Forelimb muscle (tissue), 1 donor: Measurements from ENCODE around the gene PDGFC. TPM values are rescaled to one million over a fixed set of nuclear protein-coding genes. Genes with fewer than 3 reads are reported as not detected.
"Not testable (repeated sequence)": the region's sequence is repeated elsewhere in the genome, so short reads cannot be mapped to it uniquely, and the experiment has no call there.

Experiments
- DNase-seq: peaks from one replicate; pipeline ENCODE4 v3.0.0-alpha.2; 2013; ENCODE audit warnings: low read depth
- polyA plus RNA-seq: library from polyadenylated mRNA; unstranded; fragments of 120-200 nt; gene quantifications from one replicate; pipeline ENCODE4 v1.2.1, GENCODE V29; 2013; ENCODE audit not compliant: insufficient read length

Gene PDGFC
- polyA plus RNA-seq, 1 donor = 26.3 TPM

DNA sequence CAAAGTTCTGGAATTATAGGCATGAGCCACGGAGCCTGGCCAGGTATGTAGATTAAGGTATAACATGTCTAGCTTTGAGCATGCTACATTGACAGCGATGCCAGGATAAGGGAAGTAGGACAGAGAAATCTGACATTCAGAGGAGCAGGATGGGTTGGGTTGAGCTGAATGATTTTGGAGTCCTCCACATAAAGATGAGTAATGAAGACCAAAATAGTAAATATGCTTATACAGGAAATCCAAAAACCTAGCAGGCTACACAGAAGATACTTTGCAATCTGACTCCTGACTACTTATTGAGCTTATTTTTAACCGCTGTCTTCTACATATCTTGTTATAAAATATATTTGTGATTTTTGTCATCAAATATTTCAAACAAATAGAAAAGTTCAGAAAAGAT lies 69.7 kb downstream of the PDGFC start:
- no peak for DNase-seq

DNA sequence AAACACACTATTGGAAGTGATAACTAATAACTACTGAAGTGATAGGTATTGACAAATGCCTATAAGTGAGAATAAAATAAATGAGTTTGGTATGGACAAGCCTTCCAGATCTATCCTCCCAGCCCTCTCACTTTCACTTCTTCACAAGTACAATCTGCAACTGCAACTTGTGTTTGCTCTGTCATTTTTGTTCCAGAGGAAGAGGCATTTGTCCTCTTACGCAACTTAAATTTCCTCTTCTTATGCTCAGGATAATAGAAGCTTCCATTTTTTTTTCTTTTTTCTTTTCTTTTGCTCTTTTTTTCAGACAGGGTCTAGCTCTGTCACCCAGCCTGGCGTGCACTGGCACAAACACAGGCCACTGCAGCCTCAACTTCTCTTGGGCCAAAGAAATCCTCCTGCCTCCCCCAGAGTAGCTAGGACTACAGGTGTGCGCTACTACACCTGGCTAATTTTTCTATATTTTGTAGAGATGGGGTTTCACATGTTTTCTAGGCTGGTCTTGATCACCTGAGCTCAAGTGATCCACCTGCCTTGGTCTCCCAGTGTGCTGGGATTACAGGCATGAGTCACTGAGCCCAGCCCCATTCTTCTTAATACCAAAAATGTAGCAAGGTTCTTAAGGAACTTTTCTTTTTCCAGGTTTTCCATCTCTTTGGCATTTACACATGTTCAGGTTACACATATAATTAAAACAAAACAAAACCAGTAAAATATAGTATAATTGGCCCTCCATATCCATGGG lies 73.1 kb downstream of the PDGFC start:
- DNase-seq = no peak

DNA sequence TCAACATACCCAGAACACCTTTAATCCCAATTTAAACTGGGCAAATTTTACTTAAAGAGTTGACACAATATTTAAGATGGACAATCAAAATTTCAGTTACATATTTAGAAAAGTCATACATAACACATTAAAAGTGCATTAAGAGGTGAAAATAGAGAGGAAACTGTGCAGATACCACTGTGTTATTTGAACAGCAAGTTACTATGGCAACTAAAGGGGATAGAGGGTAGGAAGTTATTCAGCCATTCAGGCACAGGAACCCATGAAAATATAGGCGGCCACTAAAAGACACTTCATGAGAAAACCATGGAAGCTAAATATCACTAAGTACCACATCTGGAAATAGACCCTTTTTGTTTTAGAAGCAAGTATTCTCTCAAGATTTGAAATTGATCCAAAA lies 75.1 kb downstream of the PDGFC start:
- DNase-seq = no peak

DNA sequence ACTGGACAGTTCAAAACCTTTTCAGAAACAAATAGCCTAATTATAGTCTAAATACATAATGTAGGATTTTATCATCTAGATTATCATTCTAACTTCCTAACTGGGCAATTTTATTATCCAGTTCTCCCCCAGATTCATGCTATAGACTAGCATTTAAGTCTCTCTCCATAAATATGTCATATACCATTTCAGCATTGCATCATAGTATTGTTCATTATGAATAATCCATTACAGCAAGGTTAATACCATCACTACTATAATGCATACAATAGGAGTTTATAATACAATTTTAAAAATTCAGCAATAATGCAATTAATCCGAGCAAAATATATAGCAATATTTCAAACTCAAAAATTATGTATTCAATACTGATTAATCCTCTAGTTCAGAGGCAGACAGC lies 77.4 kb downstream of the PDGFC start:
- DNase-seq = no peak

DNA sequence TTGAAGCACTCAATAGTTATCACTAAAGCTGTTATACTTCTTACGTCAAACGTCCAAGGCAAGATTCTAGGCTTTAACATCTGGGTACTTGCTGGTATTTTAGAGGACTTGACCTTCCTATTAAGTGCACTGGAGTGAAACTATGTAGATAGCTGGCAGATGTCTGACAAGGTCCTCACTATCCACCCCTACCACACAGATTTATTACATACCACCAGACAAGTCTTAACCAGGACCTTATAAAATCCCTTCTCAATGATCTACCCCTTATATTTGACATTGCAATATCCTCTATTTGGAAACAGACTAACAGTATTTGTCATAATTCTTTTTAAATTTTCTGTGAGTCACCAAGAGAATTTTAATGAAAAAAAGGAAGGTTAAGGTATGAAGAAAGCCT lies 78.8 kb downstream of the PDGFC start:
- no peak for DNase-seq

DNA sequence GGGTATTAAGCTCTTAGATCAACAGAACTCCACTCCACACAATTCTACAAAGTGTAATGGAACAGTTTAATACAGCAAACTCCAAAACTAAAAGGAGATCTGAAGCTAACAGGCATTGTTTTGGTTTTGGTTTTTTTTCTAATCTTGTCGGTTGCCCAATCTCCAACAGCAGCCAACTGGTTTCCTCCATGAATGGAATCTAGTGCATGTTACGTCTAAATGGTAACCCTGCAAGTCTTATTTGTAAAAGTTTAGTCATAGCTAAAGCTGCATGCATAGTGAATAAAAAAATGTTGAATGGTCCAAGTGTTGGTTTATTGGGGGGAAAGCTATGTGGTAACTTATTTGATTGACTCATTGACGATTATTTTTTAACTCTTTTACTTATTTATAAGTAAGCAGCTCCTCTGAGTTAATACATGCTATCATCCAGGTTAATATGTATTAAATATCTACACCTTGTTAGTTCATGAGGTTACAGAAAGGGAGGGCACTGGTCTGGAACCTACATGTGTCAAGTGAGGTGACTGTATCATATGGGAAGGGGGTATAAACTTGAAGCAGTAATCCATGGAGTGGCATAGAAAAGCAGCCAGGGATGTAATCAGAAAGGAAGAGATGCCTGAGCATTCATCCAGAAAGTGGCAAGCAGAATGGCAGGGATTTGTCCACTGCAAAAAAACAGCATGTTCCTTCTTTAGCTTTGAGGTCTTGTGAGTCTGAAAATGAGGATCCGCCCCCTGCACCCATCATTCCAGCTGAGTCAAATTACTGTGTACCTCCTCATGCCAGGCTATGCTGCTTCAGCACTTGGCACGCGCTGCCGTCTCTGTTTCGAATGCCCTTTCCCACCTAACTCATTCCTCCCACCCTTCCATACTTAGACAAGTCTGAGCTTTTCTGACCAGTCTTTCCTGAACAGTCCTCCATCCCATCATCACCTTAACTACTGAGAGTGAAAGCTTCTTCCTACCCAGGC lies 81.7 kb downstream of the PDGFC start:
- DNase-seq = no peak

DNA sequence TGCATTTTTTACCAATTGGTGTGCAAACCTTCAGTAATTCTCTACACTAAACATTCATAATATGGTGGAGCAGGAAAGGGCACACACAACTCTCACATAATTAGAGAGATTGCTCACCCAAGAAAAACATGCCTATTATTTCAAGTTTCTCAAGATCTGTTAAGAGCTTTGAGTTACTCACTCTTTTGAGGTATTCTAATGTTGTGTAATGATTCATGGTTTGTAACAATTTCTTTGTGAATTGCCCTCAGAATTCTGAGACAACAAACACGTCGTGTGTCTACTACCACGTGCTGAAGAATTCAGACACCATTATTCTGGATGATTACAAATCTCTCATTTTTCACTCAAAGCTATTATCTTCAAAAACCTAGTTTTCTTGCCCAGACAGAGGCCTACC lies 82.8 kb downstream of the PDGFC start:
- DNase-seq = no peak

DNA sequence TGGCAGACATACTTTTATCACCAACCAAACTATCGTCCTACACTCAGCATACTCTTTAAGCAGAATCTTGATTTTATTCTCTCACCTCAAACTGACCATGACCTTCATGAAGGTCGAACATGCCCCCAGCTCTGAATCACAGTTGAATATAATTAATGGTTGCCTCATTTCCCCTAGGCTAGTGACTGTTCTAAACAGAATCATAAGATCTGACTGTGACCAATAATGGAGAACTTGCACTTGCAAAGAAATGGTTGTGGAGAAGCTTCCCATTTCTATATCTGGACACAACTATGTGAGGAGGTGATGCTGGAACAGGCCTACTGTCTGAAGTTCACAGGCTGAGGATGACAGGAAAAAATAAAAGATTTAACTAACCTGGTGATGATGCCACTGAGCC lies 85.1 kb downstream of the PDGFC start:
- no peak for DNase-seq

DNA sequence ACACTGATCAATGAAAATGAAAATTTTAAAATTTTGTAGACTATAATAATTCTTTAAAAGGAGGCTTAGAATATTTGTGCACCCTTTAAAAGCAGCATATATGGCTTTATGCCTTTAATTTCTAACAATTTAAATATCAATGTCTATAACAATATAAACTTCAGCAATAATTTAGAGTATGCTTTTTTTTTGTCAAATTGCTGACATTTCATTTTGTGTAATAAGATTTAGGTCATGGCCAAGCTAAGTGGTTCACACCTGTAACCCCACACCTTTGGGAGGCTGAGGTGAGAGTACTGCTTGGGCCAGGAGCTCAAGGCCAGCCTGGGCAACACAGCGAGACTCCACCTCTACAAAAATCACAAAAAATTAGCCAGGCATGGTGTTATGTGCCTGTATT lies 86.2 kb downstream of the PDGFC start:
- DNase-seq = no peak

DNA sequence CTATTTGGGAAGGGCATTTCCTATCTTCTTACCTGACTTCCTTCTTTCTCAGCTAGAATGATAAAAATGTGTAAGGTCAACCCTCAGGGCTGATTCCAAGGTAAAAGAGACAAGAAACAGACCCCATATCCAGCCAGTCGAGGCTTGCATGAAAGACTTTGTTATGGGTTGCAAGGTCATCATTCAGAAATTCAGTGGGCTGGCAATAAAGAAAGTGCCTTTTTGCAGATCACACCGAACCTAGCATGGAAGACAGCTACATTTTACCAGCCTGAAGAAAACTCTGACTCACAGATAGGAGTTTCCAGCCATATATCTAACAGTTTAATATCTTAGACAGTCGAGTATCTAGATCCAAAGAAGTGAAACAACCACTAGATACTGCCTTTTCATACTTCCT lies 87.4 kb downstream of the PDGFC start:
- no peak for DNase-seq

DNA sequence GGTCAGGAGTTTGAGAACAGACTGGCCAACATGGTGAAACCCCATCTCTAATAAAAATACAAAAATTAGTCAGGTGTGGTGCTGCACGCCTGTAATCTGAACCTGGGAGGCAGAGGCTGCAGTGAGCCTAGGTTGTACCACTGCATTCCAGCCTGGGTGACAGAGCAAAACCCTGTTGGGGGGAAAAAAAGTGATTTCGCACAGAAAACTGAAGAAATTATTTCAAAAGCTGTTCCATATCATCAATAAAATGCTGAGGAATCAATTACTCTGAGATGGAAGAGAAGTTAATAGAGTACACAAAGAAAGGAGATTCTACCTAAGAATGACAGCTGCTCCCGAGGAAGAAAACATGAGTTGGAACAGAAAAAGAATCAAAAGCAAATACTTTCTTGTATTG lies 95.9 kb downstream of the PDGFC start:
- DNase-seq = no peak

DNA sequence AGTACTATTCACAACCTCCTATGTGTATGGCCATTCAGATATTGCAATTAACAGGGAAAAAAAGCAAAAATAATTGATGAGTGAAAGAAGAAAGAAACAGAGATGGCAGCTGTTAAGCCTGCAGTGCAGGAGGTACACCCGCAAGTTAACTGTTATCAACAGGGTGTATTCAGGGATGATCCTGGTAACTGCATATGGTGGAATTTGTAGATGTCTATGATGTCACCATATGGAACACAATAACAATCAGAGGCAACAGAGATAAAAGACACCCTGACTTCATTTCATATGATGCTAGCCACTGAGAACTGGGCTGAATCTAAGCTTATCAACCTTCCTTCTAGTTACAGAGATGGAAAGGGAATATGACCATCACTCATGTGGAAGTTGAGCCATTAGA lies 96.5 kb downstream of the PDGFC start:
- DNase-seq = no peak

DNA sequence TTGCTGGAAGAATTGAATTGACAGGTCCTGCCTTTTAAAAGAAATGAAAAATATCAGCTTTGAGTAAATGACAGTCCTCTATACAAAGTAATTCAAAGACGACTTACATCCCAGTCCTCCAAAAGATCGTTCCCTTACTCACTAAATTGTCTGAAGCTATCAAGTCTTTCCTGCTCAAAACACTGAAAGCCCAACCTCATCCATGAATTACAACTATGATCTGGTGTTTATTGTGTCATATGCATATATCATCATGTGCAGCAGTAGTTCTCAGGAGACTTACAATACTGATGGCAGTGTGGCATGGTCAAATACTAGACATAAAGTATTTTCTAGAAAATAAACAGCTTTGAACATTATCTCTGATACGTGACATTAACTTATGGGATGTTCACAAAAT lies 97.8 kb downstream of the PDGFC start:
- no peak for DNase-seq

DNA sequence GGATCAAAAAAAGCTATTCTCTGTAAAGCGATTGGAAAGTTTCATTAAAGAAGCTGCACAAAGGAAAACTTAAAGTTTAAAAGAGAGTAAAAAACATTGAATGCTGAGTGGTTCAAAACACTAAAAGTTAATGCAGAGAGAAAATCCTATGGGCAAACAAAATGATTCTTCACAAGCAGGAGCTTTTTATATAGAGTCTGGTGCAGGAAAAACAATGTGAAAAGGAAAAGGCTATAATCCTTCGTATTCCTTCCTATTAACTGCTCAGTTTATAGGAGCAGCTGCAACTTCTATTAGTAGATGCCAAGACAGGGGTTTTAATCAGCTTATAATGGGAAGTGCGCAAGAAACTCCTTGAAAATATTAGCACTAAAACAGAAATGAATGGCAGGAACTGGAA lies 100.7 kb downstream of the PDGFC start:
- no peak for DNase-seq

DNA sequence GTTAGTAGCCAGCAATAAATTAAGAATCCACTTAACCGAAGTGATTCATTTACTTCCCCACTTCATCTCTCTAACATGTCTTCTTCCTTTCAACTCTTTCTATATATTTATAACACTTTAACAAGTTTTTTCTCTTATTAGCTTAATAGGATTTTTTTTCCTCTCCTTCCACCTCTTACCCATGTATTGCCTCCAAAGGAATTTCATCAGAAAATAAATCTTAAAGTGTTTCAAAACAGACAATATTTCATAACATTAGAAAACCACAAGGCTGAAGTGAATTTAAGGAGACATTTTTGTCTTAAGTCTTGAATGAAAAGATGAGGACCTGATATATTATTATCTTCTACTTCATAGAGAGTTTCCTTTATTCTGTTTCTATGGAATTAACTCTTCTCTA lies 101.5 kb downstream of the PDGFC start:
- DNase-seq = no peak

DNA sequence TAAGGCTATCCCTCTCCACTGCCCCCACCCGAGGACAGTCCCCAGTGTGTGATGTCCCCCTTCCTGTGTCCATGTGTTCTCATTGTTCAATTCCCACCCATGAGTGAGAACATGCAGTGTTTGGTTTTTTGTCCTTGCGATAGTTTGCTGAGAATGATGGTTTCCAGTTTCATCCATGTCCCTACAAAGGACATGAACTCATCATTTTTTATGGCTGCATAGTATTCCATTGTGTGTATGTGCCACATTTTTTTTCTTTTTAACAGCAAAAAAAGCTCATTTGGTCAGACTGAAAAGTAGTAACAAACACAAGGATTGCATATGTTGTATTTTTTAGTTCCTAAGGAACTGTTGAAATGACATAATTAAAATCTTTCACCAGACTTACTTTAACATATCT lies 105.5 kb downstream of the PDGFC start:
- not testable (repeated sequence) for DNase-seq

DNA sequence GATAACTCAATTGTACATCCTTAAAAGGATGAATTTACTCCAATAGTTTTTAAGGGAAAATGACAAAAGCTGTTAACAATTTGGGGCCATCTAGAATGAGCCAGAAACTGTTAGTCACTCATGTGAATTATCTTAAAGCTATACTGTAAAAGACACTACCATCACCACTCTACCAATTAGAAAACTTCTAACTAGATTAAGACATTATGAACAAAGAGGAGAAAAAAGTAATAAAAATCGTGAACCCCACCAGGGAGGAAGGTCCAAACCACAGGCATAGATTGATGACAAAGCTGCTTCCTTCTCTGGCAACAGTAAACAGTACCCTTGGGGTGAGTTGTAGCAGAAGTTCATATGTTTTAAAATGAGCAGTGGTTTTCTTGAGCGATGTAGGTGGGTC lies 106.1 kb downstream of the PDGFC start:
- DNase-seq = no peak

DNA sequence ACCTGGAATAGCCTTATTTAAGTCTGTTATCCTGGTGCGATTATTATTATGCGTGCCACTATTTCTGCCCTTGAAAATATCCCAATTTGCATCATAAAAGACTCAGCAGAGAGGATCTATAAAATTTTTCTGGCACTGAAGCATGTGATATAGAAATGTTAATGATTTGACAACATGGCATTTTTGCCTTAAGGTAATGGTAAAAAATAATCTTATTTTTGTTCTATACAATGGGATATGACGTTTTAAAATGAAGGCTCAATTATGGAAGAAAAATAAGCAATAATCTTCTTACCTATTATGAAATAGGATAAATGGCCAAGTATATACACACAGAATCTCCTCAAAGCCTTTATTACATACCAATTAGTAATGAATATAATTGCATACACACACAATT lies 113.5 kb downstream of the PDGFC start:
- no peak for DNase-seq

DNA sequence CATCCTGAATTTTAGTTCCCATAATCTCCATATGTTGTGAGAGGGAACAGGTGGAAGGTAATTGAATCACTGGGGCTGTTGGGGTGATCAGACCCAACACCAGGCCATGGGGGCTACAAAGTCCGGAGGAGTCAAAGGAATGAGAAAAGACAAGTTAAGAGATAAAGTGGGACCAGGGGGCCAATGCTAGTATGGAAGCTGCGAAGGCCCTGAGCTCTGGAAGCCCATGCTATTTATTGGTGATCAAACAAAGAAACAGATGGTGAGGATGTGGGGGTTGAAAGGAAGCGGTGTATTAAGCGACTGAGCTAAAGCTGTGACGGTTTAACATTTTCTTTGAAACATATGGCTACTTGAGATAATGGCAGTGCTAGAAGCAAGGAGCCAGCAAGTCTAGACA lies 132.8 kb downstream of the PDGFC start:
- DNase-seq = no peak

DNA sequence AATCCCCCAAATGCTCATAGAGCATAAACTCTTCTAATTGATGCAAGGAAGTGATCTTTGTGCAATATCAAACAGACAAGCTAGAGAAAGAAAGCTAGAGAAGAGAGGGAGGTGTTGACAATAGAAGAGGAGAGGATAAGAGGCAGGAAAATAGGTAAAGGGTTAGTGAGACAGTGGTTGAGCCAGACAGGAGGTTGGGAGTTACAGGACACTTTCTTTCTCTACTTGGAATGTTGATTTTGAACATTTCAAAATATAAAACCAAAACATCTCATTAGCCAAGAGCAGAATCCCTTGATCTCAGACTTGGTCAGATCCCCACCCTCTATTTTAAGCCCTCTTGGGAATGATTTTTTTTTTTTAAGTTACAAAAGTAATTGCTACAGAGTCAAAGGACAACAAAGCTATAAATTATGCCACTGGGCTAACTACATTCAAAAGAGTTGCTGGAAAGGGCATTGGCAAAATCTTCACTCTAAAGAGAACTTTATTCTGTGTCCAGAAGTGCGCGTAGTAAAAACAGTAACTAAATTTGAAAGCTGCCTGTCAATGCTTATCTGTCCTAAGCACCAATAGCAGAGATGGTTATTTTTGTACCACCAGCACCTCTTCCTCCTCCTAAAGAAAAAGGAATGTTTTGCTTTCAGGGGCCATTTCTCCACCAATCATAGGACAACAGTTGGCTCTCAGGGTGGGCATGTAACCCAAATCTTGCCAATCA lies 133.8 kb downstream of the PDGFC start:
- DNase-seq = no peak

DNA sequence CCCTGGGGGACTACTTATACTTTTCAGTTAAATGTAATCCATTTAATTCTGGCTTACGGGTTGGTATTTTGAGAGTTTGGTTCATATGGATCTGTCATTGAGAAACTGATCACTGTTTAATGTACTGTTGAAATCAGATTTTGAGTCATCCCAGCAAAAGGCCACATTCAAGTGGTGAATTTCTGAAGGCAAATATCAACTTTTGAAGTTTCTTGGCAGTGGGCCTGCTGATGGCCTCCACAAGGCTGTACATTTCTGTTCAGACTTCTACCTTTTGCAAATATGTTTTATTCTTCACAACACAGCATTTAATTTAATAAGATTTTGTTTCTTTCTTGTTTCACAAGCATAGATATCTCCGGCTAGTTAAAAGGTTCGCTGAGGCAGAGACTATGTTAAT lies 138.7 kb downstream of the PDGFC start:
- no peak for DNase-seq

DNA sequence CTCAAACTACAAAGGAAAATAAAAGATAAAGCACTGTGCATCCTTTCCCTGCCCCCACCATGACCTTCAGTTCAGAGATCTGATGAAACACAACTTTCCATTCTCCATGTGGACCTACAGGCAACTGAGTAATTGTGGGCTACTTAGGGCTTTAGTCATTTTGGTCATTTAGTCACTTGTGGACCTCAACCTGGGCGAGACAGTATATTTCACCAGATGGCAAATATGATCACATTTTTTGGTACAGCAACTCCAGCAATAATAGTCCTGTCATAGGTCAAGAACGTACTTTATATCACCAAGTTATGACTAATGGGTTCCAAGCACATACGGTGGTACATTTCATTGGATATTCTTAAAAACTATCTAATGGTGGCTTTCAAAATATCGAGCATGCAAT lies 141.2 kb downstream of the PDGFC start:
- no peak for DNase-seq
